Psoas muscle (tissue), 8 donors: ENCODE measurements around the gene HBS1L. TPM values are rescaled to one million over a fixed set of nuclear protein-coding genes. Genes with fewer than 3 reads are reported as not detected.

ENCODE experiments used
- ATAC-seq, 4 donors: fragments of 200-7000 bp; cut with Tn5 transposase; one replicate each; pipeline ENCODE4 v1.9.1; 2020; ENCODE audit warnings: moderate library complexity in 3 of 4, mild to moderate bottlenecking in 2 of 4
- DNase-seq, 2 donors: peaks; one replicate each; pipeline ENCODE4 v3.0.0-alpha.2; 2020
- H3K27ac ChIP-seq: fragments of 200-600 bp; one replicate; pipeline ENCODE4 v1.8.0; 2022
- H3K27me3 ChIP-seq, 3 donors: fragments of 200-600 bp in 1 of 3; one replicate each; pipeline versions ENCODE4 v1.6.1 to v1.8.0; 2013 to 2022; ENCODE audit warnings: low read length in 2 of 3, mild to moderate bottlenecking in 2 of 3, moderate library complexity in 1 of 3; ENCODE audit not compliant: insufficient read depth in 3 of 3
- H3K36me3 ChIP-seq, 2 donors: fragments of 200-600 bp in 1 of 2; one replicate each; pipeline versions ENCODE4 v1.6.1 to v1.8.0; 2013 to 2022; ENCODE audit warnings: low read depth in 1 of 2, mild to moderate bottlenecking in 1 of 2, moderate library complexity in 1 of 2; ENCODE audit not compliant: insufficient read depth in 1 of 2
- H3K4me1 ChIP-seq: fragments of 200-600 bp; one replicate; pipeline ENCODE4 v1.8.0; 2022
- H3K4me3 ChIP-seq: fragments of 200-600 bp; one replicate; pipeline ENCODE4 v1.8.0; 2022; ENCODE audit warnings: mild to moderate bottlenecking
- H3K9me3 ChIP-seq: fragments of 200-600 bp; one replicate; pipeline ENCODE4 v1.8.0; 2022
- WGBS, 3 donors: extraction: QIAGEN DNeasy Blood & Tissue Kit; methylation state at CpG; one replicate each; pipeline versions ENCODE4 v1.1.6 to v1.1.7; 2013; 5-methylcytosine and 5-hydroxymethylcytosine counted together
- intact Hi-C, 2 donors: fragments of 100-400 bp; cut with DNase I; formaldehyde crosslinking; loops; one replicate each; pipeline versions ENCODE4 v1.11.0 to v1.14.2; 2022
- polyA plus RNA-seq, 3 donors: library from polyadenylated mRNA; stranded (reverse); fragments of 200-250 nt; gene quantifications; one replicate each; pipeline ENCODE4 v1.2.3, GENCODE V29; 2013
- total RNA-seq, 4 donors: library from RNA; stranded (reverse); fragmentation: NEBNext Ultra II Directional in 2 of 4; extraction: Animal tissue kit (Norgen Biotek cat#: 25700) in 2 of 4; gene quantifications; one replicate each; pipeline versions ENCODE4 v1.2.1 to v1.2.4, GENCODE V29; 2021 to 2023
- TF ChIP-seq, protein P1 (sequence below): fragments of 200-600 bp; IDR thresholded peaks from one replicate; pipeline ENCODE4 v1.8.0; 2022; ENCODE audit warnings: antibody characterized with exemption
- donor health status: healthy with polysubstance abuse.
- donor health status: DM: no; HTN: no; CAD: no; lungs with moderate emphysema.
- donor health status: Bipolar disorder and iron deficiency.
- donor health status: healthy.
- donor health status: DM: yes; HTN: yes; CAD: no.
- donor health status: DM: no; HTN: no; CAD: no.
- donor health status: DM: no; HTN: no; CAD: no.
- donor health status: DM: yes; HTN: yes; CAD: no.

HBS1L gene
- total and polyA plus RNA-seq, 7 donors, result 55.1 to 143 (median 99.5) TPM

DNA sequence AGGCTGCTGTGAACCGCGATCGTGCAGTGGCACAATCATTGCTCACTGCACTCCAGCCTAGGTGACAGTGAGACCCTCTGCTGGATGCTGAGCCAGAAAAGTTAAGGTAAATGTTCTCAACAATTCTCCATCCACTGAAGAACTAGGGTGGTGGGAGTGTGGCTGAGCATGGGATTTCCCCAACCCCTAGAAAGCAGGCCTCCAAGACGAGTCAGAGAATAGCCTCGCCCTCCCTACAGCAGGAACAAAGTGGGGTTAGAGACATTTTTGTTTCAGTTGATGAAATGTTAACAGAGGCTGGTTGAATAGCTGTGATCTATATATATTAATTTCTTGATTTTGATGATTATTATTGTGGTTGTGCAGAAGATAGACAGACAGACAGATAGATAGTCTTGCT lies 98.6 kb downstream of the HBS1L start:
- Histone ChIP-seq H3K4me1 (no peaks in the 10 kb centered on the region), H3K27me3 (no peaks in the 10 kb centered on the region), H3K4me3 (no peak overlapping the region), H3K27ac (no peak overlapping the region), H3K9me3 (no peaks in the 10 kb centered on the region), H3K36me3 (peaks cover 0 to 16% of the 10 kb centered on the region in 2 donors)
- TF ChIP-seq, protein P1, sequence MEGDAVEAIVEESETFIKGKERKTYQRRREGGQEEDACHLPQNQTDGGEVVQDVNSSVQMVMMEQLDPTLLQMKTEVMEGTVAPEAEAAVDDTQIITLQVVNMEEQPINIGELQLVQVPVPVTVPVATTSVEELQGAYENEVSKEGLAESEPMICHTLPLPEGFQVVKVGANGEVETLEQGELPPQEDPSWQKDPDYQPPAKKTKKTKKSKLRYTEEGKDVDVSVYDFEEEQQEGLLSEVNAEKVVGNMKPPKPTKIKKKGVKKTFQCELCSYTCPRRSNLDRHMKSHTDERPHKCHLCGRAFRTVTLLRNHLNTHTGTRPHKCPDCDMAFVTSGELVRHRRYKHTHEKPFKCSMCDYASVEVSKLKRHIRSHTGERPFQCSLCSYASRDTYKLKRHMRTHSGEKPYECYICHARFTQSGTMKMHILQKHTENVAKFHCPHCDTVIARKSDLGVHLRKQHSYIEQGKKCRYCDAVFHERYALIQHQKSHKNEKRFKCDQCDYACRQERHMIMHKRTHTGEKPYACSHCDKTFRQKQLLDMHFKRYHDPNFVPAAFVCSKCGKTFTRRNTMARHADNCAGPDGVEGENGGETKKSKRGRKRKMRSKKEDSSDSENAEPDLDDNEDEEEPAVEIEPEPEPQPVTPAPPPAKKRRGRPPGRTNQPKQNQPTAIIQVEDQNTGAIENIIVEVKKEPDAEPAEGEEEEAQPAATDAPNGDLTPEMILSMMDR, result no peak
- 89 to 97% (median 95%) methylated on average over 5 of the region's 5 CpGs for WGBS, 3 donors
- intact Hi-C loops, result no loop called here
- DNase-seq, result no peak
- no peak for ATAC-seq

DNA sequence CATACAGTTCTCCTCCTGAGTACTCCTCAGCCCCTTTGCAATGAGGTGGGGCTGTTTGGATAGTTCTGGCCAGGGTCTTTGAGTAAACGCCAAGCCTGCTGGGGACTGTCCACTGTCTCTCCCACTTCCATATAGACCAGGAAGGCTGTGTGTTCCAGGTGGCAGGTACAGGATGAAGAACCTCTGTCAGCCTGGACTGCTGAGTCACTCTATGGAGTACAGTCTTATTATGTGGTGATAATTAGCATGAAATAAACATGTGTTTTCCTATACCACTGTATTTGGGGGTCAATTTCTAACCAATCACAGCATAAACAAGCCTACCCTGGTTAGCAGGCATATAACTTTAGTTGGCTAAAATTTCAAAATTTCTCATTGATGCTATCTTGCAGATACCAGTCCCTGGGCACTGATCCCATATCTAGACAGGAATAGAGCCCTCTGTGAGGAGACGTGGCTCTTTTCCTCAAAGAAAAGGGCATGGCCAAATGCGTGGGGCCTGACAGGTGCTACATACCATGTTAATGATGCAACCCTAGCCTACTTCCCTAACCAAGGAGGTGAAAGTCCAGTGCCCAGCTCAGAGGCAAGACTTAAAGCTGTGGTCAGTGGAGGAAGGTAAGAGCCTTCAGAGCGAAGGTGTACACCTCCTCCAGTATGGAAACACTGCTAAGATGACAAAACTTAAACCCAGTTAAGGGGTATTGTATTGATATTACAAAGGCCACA lies 100.2 kb downstream of the HBS1L start:
- Histone ChIP-seq H3K4me3 (no peak overlapping the region), H3K27me3 (no peaks in the 10 kb centered on the region), H3K27ac (no peak overlapping the region), H3K9me3 (no peaks in the 10 kb centered on the region), H3K36me3 (peaks cover 0 to 10% of the 10 kb centered on the region in 2 donors), H3K4me1 (no peaks in the 10 kb centered on the region)
- intact Hi-C loops, result no loop called here
- no peak for DNase-seq
- WGBS, 3 donors, result 62 to 70% (median 65%) methylated on average over 4 of the region's 4 CpGs
- TF ChIP-seq, protein P1, result no peak
- no peak for ATAC-seq

DNA sequence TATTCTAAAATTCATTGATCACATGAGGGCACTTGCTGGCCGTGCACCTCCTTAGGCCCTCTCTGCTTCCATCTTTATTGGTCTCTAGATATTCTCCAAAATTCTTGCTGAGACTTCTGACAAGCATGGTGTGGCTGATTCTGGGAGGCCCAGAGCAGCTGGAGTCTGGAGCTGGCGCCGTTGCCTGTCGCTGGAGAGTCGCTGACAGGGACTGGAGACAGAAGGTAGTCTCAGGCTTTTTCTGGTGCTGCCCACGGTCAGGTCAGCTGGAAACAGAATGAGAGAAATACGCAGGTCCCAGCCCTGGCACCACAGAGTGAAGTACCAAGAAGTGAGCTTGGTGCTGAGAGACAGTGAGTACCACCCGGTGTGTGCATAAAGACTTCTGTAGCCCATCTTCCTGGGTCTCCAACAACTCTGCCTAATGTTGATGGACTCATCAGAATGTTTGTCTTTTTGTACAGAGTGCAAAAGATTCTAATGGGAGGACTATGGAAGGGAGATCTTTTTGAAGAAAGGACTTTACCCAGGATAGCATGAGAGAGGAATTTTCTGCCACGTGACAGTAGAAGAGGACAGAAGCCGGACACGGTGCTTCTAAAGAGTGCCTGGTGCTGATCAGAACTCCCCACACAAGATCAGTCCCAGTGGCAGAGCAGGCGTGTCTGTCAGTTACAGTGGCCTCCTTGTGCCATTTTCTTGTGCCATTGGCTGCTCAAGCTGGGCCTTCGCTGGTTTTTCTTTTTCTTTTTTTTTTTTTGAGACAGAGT lies 102.9 kb downstream of the HBS1L start:
- Histone ChIP-seq H3K36me3 (no peaks in the 10 kb centered on the region), H3K9me3 (no peaks in the 10 kb centered on the region), H3K4me1 (no peaks in the 10 kb centered on the region), H3K27ac (no peak overlapping the region), H3K27me3 (no peaks in the 10 kb centered on the region), H3K4me3 (no peak overlapping the region)
- no peak for DNase-seq
- intact Hi-C loops, result no loop called here
- ATAC-seq, result no peak
- WGBS, 3 donors, result 83 to 87% (median 85%) methylated on average over 13 of the region's 13 CpGs
- TF ChIP-seq, protein P1, result no peak

DNA sequence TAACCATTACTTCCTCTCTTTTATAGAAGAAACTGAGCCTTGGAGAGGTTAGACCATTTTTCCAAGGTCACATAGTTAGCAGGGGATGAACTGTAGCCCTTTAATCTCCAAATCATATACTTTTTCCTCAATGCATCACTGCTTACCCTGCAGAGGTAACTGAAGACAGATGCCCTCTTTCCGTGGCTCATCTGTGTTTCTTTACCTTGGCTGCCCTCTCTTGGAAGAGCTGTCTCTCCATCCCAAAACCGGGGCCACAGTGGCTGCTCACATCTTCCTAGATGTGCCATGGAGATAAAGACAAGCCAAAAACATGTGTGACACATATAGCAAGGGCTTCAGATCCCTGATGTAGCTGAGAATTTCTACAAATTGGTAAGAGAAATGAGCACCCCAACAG lies 104.1 kb downstream of the HBS1L start:
- H3K36me3 ChIP-seq, result no peaks in the 10 kb centered on the region
- DNase-seq (no peak), ATAC-seq (no peak)
- 45 to 63% (median 56%) methylated on average over 2 of the region's 2 CpGs for WGBS, 3 donors
- TF ChIP-seq, protein P1, result no peak
- H3K27me3 ChIP-seq, result no peaks in the 10 kb centered on the region
- no peak overlapping the region for H3K4me3 ChIP-seq
- no peaks in the 10 kb centered on the region for H3K4me1 ChIP-seq
- intact Hi-C loops, result no loop called here
- H3K9me3 ChIP-seq, result no peaks in the 10 kb centered on the region
- no peak overlapping the region for H3K27ac ChIP-seq
